NCI-H2107 (cell line): ENCODE data around the gene STXBP3.
"Not testable (repeated sequence)": the region's sequence is repeated elsewhere in the genome, so short reads cannot be mapped to it uniquely, and the experiment has no call there.

Experiments
- DNase-seq: peaks from one replicate; lab custom pipeline; 2025; lab: John Stamatoyannopoulos, UW

Gene STXBP3, protein sequence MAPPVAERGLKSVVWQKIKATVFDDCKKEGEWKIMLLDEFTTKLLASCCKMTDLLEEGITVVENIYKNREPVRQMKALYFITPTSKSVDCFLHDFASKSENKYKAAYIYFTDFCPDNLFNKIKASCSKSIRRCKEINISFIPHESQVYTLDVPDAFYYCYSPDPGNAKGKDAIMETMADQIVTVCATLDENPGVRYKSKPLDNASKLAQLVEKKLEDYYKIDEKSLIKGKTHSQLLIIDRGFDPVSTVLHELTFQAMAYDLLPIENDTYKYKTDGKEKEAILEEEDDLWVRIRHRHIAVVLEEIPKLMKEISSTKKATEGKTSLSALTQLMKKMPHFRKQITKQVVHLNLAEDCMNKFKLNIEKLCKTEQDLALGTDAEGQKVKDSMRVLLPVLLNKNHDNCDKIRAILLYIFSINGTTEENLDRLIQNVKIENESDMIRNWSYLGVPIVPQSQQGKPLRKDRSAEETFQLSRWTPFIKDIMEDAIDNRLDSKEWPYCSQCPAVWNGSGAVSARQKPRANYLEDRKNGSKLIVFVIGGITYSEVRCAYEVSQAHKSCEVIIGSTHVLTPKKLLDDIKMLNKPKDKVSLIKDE

DNA sequence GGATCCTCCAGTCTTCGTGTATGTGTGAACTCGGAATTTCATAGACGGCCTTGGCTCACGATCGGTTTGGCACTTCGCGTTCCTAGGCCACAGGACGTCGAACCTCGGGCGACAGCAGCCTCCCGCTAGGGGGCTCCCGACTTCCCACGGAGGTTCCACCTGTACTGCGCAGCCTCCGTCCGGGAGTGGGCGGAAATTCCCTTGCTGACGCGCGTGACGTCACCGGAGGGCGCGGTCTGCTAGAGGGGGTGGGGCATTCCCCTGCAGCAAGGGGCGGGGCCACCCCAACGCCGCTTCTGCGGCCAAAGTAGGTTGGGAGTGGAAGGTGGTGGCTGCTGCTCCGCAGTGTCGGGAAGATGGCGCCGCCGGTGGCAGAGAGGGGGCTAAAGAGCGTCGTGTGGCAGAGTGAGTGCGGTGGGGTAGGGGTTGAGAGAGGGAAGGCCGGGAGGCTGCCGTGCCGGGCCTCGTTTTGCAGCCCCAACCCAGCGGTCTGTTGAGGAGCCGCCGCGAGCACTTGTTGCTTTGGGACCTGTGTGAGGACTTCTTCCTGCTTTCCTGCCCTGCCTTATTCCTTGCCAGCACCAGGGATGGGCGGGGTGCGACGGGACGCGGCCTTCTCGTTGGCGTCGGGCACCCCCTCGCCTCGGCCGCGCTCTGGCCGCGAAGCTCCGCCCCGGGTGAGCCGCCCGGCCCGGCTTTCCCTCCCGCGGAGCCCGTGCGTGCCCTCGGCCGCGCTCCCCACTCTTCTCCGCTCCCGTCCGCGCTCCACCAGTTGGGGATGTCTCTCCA lies at the start of gene STXBP3:
Gene STXBP3 (plus strand): TSS at position 293 of the 789 bp plus-strand sequence. CDS start 64 bp downstream, at position 357.
- peak; percentile 99 for DNase-seq

DNA sequence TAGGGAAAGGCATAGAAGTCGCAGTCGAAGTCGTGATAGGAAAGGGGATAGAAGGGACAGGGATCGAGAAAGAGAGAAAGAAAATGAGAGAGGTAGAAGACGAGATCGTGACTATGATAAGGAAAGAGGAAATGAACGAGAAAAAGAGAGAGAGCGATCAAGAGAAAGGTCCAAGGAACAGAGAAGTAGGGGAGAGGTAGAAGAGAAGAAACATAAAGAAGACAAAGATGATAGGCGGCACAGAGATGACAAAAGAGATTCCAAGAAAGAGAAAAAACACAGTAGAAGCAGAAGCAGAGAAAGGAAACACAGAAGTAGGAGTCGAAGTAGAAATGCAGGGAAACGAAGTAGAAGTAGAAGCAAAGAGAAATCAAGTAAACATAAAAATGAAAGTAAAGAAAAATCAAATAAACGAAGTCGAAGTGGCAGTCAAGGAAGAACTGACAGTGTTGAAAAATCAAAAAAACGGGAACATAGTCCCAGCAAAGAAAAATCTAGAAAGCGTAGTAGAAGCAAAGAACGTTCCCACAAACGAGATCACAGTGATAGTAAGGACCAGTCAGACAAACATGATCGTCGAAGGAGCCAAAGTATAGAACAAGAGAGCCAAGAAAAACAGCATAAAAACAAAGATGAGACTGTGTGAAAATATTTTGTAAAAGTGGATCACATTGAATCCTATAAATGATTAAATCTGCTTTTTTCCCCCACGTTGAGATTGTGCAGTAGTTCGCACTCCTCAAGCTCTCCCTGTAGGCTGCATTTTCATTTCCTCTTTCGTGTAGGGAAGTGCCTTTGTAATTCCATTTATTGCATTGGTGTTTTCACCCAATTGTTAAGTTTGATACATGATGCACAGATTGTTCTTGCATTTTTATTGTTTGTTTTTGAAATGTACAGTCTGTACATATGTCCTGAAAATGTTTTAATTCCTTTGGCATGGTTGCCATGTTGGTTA lies 46.8 kb upstream of the STXBP3 start:
- no peak for DNase-seq

DNA sequence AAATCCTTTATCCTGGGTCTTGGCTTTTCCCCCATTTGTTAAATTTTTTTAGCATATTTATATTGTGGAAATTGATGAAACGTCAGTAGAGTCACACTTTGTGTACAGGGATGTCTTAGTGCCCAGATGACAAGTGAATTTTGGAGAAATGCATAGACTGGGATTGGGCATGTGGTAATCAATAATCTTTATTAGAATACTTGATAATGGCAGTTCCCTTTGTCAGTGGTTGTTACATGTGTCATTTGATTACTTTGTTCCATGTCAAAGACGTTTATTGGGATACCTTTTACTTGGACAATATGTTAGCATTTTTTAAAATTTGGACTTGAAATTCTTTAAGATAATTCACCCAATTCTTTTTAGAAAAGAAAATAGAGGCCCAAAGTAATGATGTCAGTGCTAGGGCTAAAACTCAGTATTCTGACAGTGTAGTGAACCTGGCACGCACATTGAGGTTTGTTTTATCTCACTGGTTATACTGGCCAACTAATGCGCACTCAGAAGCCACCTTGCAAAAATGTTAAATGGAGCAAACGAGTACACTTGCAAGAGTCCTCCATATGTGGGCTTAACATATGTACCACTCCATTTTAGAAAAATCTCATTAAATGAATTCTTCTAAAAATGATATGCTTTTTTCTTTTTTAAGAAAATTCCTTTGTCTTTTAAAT lies 45.2 kb upstream of the STXBP3 start:
- DNase-seq, result no peak

DNA sequence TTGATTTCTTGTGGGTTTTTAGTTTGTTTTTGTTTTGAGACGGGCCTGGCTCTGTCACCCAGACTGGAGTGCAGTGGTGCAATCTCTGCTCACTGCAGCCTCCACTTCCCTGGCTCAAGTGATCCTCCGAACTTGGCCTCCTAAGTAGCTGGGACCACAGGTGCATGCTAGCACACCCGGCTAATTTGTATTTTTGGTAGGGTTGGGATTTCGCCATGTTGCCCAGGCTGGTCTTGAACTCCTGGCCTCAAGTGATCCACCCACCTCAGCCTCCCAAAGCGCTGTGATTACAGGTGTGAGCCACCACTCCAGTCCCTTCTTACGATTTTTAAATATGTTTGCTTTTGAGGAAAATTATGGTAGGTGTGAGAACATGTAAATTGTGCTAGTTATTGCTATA lies 44.4 kb upstream of the STXBP3 start:
- not testable (repeated sequence) for DNase-seq

DNA sequence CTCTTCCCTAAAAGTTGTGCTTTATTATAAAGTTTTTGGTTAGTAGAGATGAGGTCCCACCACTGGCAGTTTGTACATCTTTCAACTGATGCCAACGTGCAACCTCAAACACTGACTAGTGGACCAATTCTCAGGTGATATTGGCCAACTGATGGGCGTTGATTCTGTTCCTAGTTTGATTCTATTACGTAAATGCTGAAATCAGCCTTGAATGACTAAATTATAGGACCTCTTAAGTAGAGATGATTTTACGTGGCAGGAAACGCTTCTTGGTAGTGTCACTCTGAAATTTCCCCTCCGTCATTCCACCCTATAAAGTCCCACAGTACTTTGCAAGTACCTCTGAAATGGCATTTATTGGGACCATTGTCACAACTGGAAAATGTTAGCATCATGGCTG lies 42.5 kb upstream of the STXBP3 start:
- no peak for DNase-seq

DNA sequence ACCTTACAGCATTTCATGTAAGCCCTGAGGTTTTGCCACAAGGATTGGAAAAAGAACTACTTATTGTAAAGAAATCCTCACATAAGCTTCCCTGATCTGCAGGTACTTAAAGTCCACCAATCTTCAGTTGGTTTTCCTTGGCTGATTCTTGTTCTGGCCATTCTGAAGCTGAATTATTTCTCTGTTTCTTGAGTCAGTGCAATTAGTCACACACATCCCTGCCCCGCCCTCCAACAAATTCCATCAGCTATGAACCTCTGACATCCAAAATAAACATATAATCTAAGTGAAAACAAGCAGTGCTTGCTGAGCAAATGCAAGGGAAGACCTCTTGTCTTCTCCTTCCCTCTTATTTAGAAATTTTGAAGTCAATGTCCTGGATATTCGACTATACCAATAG lies 42.0 kb upstream of the STXBP3 start:
- DNase-seq, result no peak

DNA sequence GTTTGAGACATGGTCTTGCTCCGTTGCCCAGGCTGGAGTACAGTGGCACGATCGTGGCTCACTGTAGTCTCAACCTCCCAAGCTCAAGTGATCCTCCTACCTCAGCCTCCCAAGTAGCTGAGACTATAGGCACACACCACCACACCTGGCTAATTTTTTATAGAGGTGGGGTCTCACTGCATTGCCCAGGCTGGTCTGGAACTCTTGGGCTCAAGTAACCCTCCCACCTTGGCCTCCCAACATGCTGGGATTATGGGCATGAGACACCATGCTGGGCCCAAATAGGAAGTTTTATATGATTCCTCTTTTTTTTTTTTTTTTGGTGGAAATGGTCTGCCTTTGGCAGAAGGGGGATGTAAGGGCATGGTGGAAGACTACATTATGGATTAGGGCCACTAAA lies 39.8 kb upstream of the STXBP3 start:
- DNase-seq, result no peak

DNA sequence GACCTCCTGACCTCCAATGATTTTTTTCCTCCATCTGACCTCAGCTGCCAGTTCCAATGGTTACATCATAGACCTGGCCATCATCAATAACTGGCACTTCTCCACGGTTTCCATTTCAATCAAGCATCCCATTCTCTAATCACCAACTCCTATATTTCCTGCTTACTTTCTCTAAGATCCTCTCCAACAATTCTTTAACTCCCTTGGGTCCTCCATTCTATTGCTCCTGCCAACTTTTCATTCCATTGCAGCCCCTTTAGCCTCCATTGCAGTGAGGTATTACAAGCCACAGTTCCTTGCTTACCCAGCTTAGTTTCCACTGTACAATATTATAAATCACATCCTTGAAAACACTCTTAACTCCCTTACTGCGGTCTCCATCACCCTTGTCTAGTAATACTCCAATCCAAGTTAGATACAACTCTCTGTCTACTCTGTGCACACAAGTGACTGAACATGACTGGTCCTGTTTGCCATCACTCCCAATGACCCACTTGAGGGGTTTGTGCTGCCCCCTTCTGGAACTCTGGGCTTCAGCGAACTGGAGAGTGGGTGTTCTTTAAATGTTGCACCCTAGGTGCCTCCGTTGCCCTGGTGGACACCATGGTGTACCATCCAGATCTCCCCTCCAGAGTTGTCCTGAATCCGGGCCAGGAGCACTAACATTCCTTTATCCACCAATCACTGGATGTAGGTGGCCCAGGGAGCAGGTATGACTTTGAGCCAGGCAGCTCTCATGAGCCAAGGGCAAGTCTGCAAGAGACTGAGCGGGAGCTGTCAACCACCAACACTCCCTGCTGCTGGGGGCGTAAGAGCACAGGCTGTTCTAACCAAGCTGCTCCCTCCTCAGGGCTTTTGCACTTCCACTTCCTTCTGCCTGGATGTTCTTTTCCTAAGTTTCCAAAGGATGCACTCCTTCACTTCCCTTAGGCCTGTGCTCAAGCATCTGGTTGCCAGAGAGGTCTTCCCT lies 37.5 kb upstream of the STXBP3 start:
- DNase-seq, result no peak

DNA sequence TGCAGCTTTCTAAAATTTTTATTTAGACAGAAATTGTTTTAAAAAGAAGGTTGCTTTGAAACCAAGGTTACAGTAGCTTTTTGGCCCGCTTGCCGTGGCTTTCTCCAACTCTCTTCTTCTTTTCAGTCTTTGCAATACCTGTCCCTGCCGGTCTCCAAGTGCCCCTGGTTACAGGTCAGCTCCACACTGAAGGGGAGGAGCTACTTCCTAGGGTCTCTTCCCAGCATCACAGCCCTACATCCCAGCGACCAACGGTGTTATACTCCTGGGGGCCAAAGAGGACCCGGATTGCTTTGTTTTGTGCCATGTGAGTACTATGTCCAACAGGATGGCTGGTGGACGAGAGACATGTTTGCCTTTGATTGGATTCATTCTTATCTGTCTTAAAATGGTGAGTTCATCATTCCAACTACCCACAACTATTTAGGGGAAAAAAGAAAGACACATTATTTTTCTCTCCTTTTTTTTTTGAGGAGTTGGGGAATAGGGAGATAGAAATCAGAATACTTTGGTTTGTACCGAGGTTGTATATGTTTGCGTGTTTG lies 33.8 kb upstream of the STXBP3 start, which contains the start of gene FNDC7:
Gene FNDC7 (plus strand): TSS at position 303 of the 545 bp plus-strand sequence. CDS start 26 bp downstream, at position 329.
- DNase-seq, result no peak

DNA sequence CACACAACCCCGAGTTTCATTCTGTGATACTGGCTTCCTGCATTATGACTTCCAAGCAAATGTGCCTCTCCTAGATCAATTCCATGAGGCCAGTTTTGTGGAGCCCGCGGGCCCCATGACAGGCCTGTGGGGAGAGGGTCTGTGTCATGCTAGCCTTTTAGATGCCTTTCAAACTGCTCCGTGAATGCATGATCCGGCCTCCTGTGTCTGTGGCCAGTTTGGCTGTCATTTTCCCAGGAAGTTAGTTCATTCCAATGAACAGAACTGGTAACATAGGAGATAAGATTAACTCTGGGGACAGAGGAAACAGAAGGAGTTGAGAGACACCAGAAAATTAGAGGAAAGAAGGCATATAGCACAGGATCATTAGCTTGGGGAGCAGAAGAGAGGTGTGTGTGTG lies 30.5 kb upstream of the STXBP3 start:
- no peak for DNase-seq

DNA sequence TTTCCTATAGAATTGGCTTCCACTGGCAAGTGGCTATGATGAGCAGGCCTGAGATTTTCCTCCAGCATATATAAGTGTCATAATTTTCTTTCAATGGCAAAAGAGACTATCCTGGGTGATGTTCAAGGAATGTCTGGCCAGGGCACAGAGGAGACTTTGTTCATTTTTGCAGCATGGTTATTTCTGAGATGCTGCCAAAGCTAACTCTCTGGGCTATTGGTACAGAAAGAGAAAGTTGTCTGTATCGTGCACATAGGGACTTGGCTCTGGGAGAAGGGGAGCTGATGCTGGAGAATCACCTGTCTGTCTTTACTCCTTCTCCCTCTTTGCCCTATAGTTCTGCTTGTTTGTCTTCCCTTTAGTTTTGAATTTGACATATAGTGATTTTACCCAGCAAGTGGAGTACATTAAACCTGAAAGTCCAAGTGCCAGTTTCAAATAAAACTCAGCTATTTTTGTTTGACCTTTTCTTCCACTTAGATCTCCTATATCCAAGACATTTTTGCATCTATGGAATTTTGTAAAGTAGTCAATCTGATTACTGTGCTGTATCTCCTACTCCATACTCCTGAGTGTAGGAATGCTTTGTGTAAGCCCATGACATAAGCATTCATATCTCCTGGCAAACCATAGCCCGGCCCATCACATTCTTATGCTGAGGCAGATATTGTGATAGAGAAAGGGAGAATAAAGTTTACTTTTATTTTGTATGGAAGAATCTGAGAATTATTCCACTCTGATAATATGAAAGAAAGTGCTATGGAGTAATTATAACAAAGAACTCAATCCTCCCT lies 29.8 kb upstream of the STXBP3 start:
- no peak for DNase-seq

DNA sequence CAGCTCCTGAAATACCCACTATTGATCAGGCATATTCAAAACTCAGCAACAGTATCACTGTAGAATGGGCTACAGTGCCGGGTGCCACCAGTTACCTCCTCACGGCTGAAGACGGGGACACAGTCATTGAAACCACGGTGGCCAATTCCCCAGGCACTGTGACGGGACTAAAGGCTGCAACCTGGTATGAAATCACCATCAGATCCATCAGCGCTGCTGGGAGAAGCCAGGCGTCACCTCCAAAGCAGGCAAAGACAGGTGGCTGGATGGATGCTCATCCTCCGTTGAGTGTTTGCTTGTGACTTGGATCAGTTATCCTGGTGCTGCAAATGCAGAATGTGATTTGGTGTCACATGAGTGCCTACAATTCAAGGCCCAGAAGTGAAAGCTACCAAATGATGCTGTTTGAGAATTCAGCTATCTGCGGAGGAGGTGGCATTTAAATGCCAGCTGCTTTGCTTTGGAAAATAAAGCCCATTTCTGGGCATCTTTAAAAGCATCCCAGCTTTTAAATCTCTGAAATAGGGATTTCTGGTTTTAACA lies 28.6 kb upstream of the STXBP3 start:
- no peak for DNase-seq

DNA sequence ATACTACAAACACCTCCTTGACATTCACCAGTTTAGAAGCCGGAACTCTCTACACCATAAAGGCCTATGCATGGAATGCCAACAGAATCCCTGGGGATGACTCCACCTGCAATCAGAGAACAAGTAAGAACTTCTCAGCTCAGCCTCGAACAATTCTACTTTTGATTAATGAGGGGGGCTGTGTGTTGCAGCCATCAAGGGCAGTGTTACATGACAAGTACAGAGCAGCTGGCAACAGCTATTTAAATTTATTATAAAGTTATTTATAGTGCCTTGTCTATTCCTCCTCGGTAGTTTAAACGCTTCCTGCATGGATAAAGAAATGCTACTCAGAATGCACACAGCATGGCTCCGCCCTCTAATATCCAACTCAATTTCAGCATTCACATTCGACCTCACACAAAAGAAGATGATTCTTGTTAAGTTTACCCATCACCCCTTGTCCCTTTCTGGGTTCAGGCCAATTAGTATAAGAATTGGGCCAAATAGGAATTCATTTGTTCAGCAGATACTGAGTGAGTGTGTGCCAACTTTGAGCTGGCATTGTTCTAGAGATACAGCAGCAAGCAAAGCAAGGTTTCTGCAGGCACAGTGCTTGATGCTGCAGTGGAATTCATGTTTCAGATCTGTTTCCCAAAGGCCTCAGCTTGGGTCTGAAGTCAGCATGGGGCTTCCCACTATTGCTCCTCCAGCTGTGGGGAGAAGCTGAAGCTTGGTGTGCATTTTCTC lies 27.4 kb upstream of the STXBP3 start:
- peak; percentile 32 for DNase-seq

DNA sequence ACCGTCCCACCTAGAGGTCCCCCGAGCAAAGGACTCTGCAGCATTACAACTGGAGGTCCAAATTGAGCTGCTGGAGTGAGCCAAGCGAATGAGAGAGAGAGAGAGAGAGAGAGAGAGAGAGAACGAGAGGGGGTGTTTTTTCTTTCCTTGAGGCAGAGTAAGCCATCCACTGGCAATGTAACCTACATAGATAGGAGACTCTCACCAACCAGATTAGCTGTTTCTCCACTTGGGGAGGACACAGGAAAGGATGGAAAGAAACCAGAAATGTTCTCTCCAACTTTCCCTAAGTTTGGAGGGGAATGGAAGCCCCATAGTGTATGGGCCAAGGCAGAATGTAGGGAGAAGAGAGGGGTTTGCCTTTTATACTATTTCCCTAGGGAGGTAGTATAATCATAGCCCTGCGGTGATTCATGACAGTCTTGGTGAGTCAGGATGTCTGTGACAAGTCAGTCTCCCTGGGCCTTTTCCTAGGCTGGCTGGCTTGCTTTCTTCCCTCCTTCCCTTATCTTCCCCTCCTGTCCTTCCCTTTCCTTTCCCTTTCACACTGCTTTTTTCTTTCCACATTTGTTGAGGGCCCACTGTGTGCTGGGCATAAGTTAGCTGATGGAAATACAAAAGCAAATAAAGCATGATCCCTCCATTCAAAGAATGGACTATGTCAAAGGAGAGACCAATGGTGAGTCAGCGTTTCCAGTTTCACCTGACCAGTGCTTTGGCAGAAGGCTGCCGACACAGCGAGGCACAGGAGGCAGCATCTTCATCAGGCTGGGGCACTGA lies 26.6 kb upstream of the STXBP3 start:
- DNase-seq, result no peak

DNA sequence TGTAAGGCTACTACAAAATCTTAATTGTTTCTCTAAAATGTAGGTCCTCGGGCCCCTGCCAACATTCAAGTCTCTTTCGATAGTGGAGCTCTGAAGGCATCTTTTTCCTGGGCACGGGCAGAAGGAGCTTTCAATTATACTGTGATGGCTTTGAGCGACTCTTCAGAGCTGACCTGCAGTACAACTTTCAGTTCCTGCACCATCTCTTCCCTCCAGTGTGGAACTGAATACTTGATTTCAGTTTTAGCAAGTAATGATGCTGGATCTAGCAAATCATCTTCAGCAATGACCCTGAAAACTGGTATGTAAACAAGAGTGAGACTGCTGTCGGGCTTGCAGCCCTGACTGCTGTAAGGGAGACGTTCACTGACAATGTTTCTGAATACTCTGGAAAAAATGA lies 24.2 kb upstream of the STXBP3 start:
- no peak for DNase-seq

DNA sequence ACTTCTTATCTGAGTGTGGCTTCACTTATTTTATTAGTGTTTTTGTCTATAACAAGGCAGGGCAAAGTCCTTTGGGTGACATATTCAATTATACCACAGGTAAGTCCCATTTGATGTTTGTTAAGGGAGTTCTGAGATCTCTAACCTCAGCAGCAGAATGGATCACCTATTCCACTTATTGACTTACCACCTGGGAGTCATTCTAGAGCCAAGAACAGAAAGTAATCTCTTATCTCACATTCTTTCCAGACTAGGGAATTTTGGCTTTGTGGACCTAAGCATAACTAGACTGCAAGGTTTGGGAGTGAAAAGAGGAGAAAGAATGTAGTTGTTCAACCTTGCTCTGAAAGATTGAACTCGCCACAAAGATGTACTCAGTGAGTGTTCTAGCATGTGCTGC lies 20.6 kb upstream of the STXBP3 start:
- DNase-seq, result no peak
